Activated gamma-delta T cell treated with anti-CD3 and anti-CD28 coated beads, Interleukin-2, amount 50 U/mL, for 16 hours (primary cell): Measurements from ENCODE around the gene PDCD1LG2.

Experiments used
- DNase-seq: peaks from one replicate; pipeline ENCODE4 v3.0.0-alpha.2; 2020; ENCODE audit warnings: low read depth

PDCD1LG2 gene

GRCh38 chr9:5531101-5531882 lies 21.0 kb downstream of the PDCD1LG2 start:
- DNase-seq = no peak

- DNase-seq = no peak
Observed at GRCh38 chr9:5532306-5532705, 22.0 kb downstream of the PDCD1LG2 start.

GRCh38 chr9:5532790-5533189 lies 22.5 kb downstream of the PDCD1LG2 start:
- DNase-seq = no peak

- DNase-seq = no peak
Observed at GRCh38 chr9:5536684-5537083, 26.4 kb downstream of the PDCD1LG2 start.

- no peak for DNase-seq
Observed at GRCh38 chr9:5543875-5544702, 33.8 kb downstream of the PDCD1LG2 start.

GRCh38 chr9:5549658-5550650 lies 39.6 kb downstream of the PDCD1LG2 start:
- DNase-seq = no peak

GRCh38 chr9:5551368-5552150 lies 41.2 kb downstream of the PDCD1LG2 start:
- DNase-seq = no peak

- no peak for DNase-seq
Observed at GRCh38 chr9:5552301-5552700, 42.0 kb downstream of the PDCD1LG2 start.

- no peak for DNase-seq
Observed at GRCh38 chr9:5553211-5553610, 42.9 kb downstream of the PDCD1LG2 start.

- no peak for DNase-seq
Observed at GRCh38 chr9:5554254-5554653, 43.9 kb downstream of the PDCD1LG2 start.

GRCh38 chr9:5556101-5556705 lies 45.9 kb downstream of the PDCD1LG2 start:
- DNase-seq = no peak

GRCh38 chr9:5557606-5558587 lies 47.6 kb downstream of the PDCD1LG2 start:
- peak; percentile 12 for DNase-seq

GRCh38 chr9:5559659-5560058 lies 49.3 kb downstream of the PDCD1LG2 start:
- DNase-seq = no peak

GRCh38 chr9:5560443-5561100 lies 50.2 kb downstream of the PDCD1LG2 start:
- DNase-seq = no peak

GRCh38 chr9:5561828-5562488 lies 51.6 kb downstream of the PDCD1LG2 start:
- DNase-seq = no peak

- no peak for DNase-seq
Observed at GRCh38 chr9:5562806-5563416, 52.6 kb downstream of the PDCD1LG2 start.

GRCh38 chr9:5563417-5563815 lies 53.1 kb downstream of the PDCD1LG2 start:
- DNase-seq = no peak

GRCh38 chr9:5563886-5564285 lies 53.6 kb downstream of the PDCD1LG2 start:
- no peak for DNase-seq
